ENCODE measurements around the gene FMO1.

- TF ChIP-seq EZH2 (IDR thresholded peaks at IDR 0.05; ENCODE audit: borderline replicate concordance, low read depth, low read length, poor library complexity, severe bottlenecking), result no peak
- no peak for TF ChIP-seq CTCF (conservative IDR thresholded peaks at IDR 0.05; ENCODE audit: low read depth, low read length)
Measured at GRCh38 chr1:171299342-171299741, 51.0 kb downstream of the FMO1 start.
